Liver (tissue), 9 donors: ENCODE measurements around the gene CTSH. TPM values are rescaled to one million over a fixed set of nuclear protein-coding genes. Genes with fewer than 3 reads are reported as not detected.

ENCODE experiments used
- DNase-seq: peaks from one replicate; pipeline ENCODE4 v3.0.0-alpha.2; 2017; ENCODE audit warnings: low spot score
- H3K27ac ChIP-seq, 2 donors: one replicate each; pipeline ENCODE4 v1.7.0; 2013; ENCODE audit warnings: inconsistent platforms in 2 of 2, low read length in 2 of 2, control low read depth in 1 of 2, low read depth in 1 of 2, mild to moderate bottlenecking in 1 of 2
- H3K27me3 ChIP-seq, 4 donors: one replicate each; pipeline versions ENCODE4 v1.6.1 to v1.7.0; 2013; ENCODE audit warnings: low read length in 3 of 4, inconsistent platforms in 1 of 4, mild to moderate bottlenecking in 1 of 4, moderate library complexity in 1 of 4; ENCODE audit not compliant: control insufficient read depth in 4 of 4, insufficient read depth in 4 of 4
- H3K36me3 ChIP-seq, 4 donors: one replicate each; pipeline versions ENCODE4 v1.6.1 to v1.7.0; 2013; ENCODE audit warnings: low read length in 3 of 4, mild to moderate bottlenecking in 3 of 4, low read depth in 1 of 4, moderate library complexity in 1 of 4; ENCODE audit not compliant: control insufficient read depth in 4 of 4, insufficient read depth in 3 of 4
- H3K4me1 ChIP-seq, 4 donors: one replicate each; pipeline versions ENCODE4 v1.6.1 to v1.7.0; 2013; ENCODE audit warnings: low read length in 3 of 4, mild to moderate bottlenecking in 3 of 4, moderate library complexity in 1 of 4; ENCODE audit not compliant: control insufficient read depth in 4 of 4, insufficient read depth in 4 of 4
- H3K4me3 ChIP-seq, 3 donors: one replicate each; pipeline versions ENCODE4 v1.6.1 to v1.7.0; 2013; ENCODE audit warnings: low read length in 3 of 3, control low read depth in 1 of 3, low read depth in 1 of 3, mild to moderate bottlenecking in 1 of 3
- H3K9ac ChIP-seq, 2 donors: one replicate each; pipeline ENCODE4 v1.7.0; 2013; ENCODE audit warnings: low read length in 2 of 2, mild to moderate bottlenecking in 2 of 2, moderate library complexity in 2 of 2, control low read depth in 1 of 2, low read depth in 1 of 2
- H3K9me3 ChIP-seq, 4 donors: one replicate each; pipeline versions ENCODE4 v1.6.1 to v1.7.0; 2013; ENCODE audit warnings: low read length in 3 of 4; ENCODE audit not compliant: control insufficient read depth in 4 of 4
- ATF3 ChIP-seq: IDR thresholded peaks from 2 replicates; pipeline ENCODE4 v1.6.1; 2016; ENCODE audit warnings: antibody characterized with exemption
- CTCF ChIP-seq: fragments of 150-350 bp; IDR thresholded peaks from 2 replicates; pipeline ENCODE4 v1.5.1; 2017; ENCODE audit warnings: improper control_type of control experiment, low read depth, low read length; ENCODE audit not compliant: missing input control
- EGR1 ChIP-seq, 2 donors: IDR thresholded peaks; 2 replicates each; pipeline ENCODE4 v1.6.1; 2016 to 2018; ENCODE audit warnings: antibody characterized with exemption in 2 of 2, low read depth in 2 of 2
- FOXA1 ChIP-seq: IDR thresholded peaks from 2 replicates; pipeline ENCODE4 v1.6.1; 2016; ENCODE audit warnings: antibody characterized with exemption
- FOXA2 ChIP-seq: IDR thresholded peaks from 2 replicates; pipeline ENCODE4 v1.6.1; 2016; ENCODE audit warnings: antibody characterized with exemption
- HNF4A ChIP-seq, 2 donors: conservative IDR thresholded peaks; 2 replicates each; pipeline ENCODE4 v1.6.1; 2016; ENCODE audit warnings: antibody characterized with exemption in 2 of 2, mild to moderate bottlenecking in 2 of 2
- JUND ChIP-seq, 2 donors: IDR thresholded peaks; 2 replicates each; pipeline ENCODE4 v1.6.1; 2016; ENCODE audit warnings: antibody characterized with exemption in 2 of 2
- NR2F2 ChIP-seq: IDR thresholded peaks from 2 replicates; pipeline ENCODE4 v1.6.1; 2016; ENCODE audit warnings: antibody characterized with exemption
- RAD21 ChIP-seq, 2 donors: IDR thresholded peaks; 2 replicates each; pipeline ENCODE4 v1.6.1; 2016; ENCODE audit warnings: antibody characterized with exemption in 2 of 2, mild to moderate bottlenecking in 2 of 2
- REST ChIP-seq: IDR thresholded peaks from 2 replicates; pipeline ENCODE4 v1.6.1; 2016; ENCODE audit warnings: antibody characterized with exemption, mild to moderate bottlenecking
- RXRA ChIP-seq, 2 donors: IDR thresholded peaks; 2 replicates each; pipeline ENCODE4 v1.6.1; 2017 to 2018; ENCODE audit warnings: antibody characterized with exemption in 2 of 2, mild to moderate bottlenecking in 1 of 2
- SP1 ChIP-seq: IDR thresholded peaks from 2 replicates; pipeline ENCODE4 v1.6.1; 2018; ENCODE audit warnings: antibody characterized with exemption, mild to moderate bottlenecking
- TAF1 ChIP-seq: conservative IDR thresholded peaks from 2 replicates; pipeline ENCODE4 v1.6.1; 2016; ENCODE audit warnings: antibody characterized with exemption, mild to moderate bottlenecking
- YY1 ChIP-seq: IDR thresholded peaks from 2 replicates; pipeline ENCODE4 v1.6.1; 2016; ENCODE audit warnings: antibody characterized with exemption, mild to moderate bottlenecking
- ZBTB33 ChIP-seq: IDR thresholded peaks from 2 replicates; pipeline ENCODE4 v1.6.1; 2016; ENCODE audit warnings: antibody characterized with exemption
- WGBS: extraction: QIAGEN DNeasy Blood & Tissue Kit; methylation state at CpG from one replicate; pipeline ENCODE4 v1.1.7; 2013; 5-methylcytosine and 5-hydroxymethylcytosine counted together
- polyA plus RNA-seq, 2 donors: library from polyadenylated mRNA; stranded (reverse) in 1 of 2; unstranded in 1 of 2; fragments of 200-250 nt in 1 of 2; fragments of >200 nt in 1 of 2; fragmentation: Nextera tagmentation in 1 of 2; extraction: Ambion mirVana in 1 of 2; gene quantifications; one replicate each; pipeline versions ENCODE4 v1.2.1 to v1.2.3, GENCODE V29; 2013 to 2015
- total RNA-seq, 2 donors: library from RNA; depleted of rRNA; stranded (reverse); fragments of >200 nt; gene quantifications; one replicate each; pipeline ENCODE4 v1.2.3, GENCODE V29; 2014
- donor health status: healthy.
- donor health status: healthy.
- donor health status: healthy.
- donor health status: healthy.
- donor health status: healthy.

The CTSH gene
- total and polyA plus RNA-seq, 4 donors, result 46.3 to 162 (median 95.8) TPM

- H3K27me3 ChIP-seq, result no peaks in the 10 kb centered on the region
- H3K27ac ChIP-seq, result no peak overlapping the region
- TF ChIP-seq NR2F2 (no peak), YY1 (no peak), TAF1 (no peak), REST (no peak), SP1 (no peak), ATF3 (no peak), RAD21 (IDR thresholded peaks at IDR 0.05) (no peak), FOXA1 (no peak), RXRA (IDR thresholded peaks at IDR 0.05) (no peak), FOXA2 (no peak)
- DNase-seq, result no peak
- 88% methylated on average over 3 of the region's 3 CpGs for WGBS
- no peaks in the 10 kb centered on the region for H3K4me1 ChIP-seq
- no peaks in the 10 kb centered on the region for H3K9me3 ChIP-seq
- H3K36me3 ChIP-seq, result peaks cover 11 to 79% (median 64%) of the 10 kb centered on the region in 4 donors
- no peak overlapping the region for H3K4me3 ChIP-seq
- H3K9ac ChIP-seq, result no peak overlapping the region
These were observed 49.4 kb downstream of the CTSH start for GRCh38 chr15:78895471-78895870.

- TF ChIP-seq ZBTB33, result no peak
- TF ChIP-seq HNF4A (conservative IDR thresholded peaks at IDR 0.05), result no peak
- no peak for TF ChIP-seq CTCF
- TF ChIP-seq YY1, result no peak
- TF ChIP-seq FOXA1, result no peak
- no peak for TF ChIP-seq ATF3
- no peak for TF ChIP-seq JUND (IDR thresholded peaks at IDR 0.05)
- no peak for TF ChIP-seq EGR1 (IDR thresholded peaks at IDR 0.05; ENCODE audit: low read depth in 2 of 2)
- no peak for TF ChIP-seq NR2F2
- peaks cover 7 to 80% (median 65%) of the 10 kb centered on the region in 4 donors for H3K36me3 ChIP-seq
- H3K4me1 ChIP-seq, result no peaks in the 10 kb centered on the region
- 80% methylated on average over 2 of the region's 2 CpGs for WGBS
- H3K9ac ChIP-seq, result no peak overlapping the region
- no peak overlapping the region for H3K27ac ChIP-seq
- no peak overlapping the region for H3K4me3 ChIP-seq
- no peaks in the 10 kb centered on the region for H3K27me3 ChIP-seq
- DNase-seq, result no peak
- no peaks in the 10 kb centered on the region for H3K9me3 ChIP-seq
These were observed 51.3 kb downstream of the CTSH start for GRCh38 chr15:78893538-78893937.
